Activated CD8-positive, alpha-beta T cell treated with anti-CD3 and anti-CD28 coated beads for 36 hours (primary cell): ENCODE results near the gene MBD6. TPM values are rescaled to one million over a fixed set of nuclear protein-coding genes. Genes with fewer than 3 reads are reported as not detected.

ENCODE experiments used
- ATAC-seq: fragments of 200-7000 bp; cut with Tn5 transposase; one replicate; pipeline ENCODE4 v1.10.0; 2021; ENCODE audit warnings: mild to moderate bottlenecking, moderate library complexity
- CTCF ChIA-PET: fragments of 350-600 bp; sonication (Branson Sonifier 250); formaldehyde crosslinking; loops from one replicate; lab custom pipeline; 2021; ENCODE audit warnings: antibody characterized with exemption; lab: Charles Lee
- POLR2A ChIA-PET: fragments of 350-600 bp; sonication (Branson Sonifier 250); formaldehyde crosslinking; loops from one replicate; lab custom pipeline; 2021; ENCODE audit warnings: antibody characterized with exemption; lab: Charles Lee
- DNase-seq: peaks from one replicate; pipeline ENCODE4 v3.0.0-alpha.2; 2020
- H3K27ac Mint-ChIP-seq: one replicate; pipeline ENCODE4 v1.8.0; 2021; ENCODE audit warnings: mild to moderate bottlenecking, mixed read lengths
- H3K27me3 Mint-ChIP-seq: one replicate; pipeline ENCODE4 v1.8.0; 2021; ENCODE audit warnings: mixed read lengths
- H3K36me3 Mint-ChIP-seq: one replicate; pipeline ENCODE4 v1.8.0; 2021; ENCODE audit warnings: low read depth, mixed read lengths
- H3K4me1 Mint-ChIP-seq: one replicate; pipeline ENCODE4 v1.8.0; 2021; ENCODE audit warnings: low read depth, mixed read lengths
- H3K4me3 Mint-ChIP-seq: one replicate; pipeline ENCODE4 v1.8.0; 2021; ENCODE audit warnings: mild to moderate bottlenecking, moderate library complexity, mixed read lengths
- H3K9me3 Mint-ChIP-seq: one replicate; pipeline ENCODE4 v1.8.0; 2021; ENCODE audit warnings: mixed read lengths
- intact Hi-C: fragments of 100-400 bp; cut with micrococcal nuclease; formaldehyde crosslinking; loops from one replicate; pipeline ENCODE4 v1.10.0; 2022
- total RNA-seq, 2 experiments: library from RNA; stranded (reverse); gene quantifications; one replicate each; pipeline ENCODE4 v1.2.3, GENCODE V29; 2021
- TF ChIP-seq, protein P1 (sequence below): fragments of 200-600 bp; IDR thresholded peaks from one replicate; pipeline ENCODE4 v1.8.0; 2022; ENCODE audit warnings: antibody characterized with exemption, mild to moderate bottlenecking

The MBD6 gene
- total RNA-seq, 2 experiments from 2014 or later: 46.5 to 47.3 TPM

DNA sequence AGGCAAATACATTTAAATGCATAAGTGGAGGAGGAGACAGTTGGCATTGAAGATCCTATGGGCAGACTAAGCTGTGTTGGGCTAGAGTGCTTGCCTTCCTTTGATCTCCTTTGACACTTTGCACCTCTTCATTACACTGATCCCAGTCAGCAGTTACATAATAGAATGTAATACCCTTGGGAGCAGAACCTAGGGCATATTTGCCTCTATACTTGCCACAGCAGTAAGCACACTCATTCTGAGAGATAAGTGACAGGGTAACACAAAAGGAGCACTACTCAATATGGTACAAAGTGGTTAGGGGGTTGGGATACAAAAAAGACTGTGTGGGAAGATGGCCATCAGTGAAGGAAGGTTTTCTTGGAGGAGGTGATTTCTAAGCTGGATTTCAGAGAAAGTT lies 25.8 kb upstream of the MBD6 start:
- peaks cover 8% of the 10 kb centered on the region for H3K4me1 Mint-ChIP-seq
- peak overlapping the region; percentile 53 for H3K27ac Mint-ChIP-seq
- TF ChIP-seq, protein P1, sequence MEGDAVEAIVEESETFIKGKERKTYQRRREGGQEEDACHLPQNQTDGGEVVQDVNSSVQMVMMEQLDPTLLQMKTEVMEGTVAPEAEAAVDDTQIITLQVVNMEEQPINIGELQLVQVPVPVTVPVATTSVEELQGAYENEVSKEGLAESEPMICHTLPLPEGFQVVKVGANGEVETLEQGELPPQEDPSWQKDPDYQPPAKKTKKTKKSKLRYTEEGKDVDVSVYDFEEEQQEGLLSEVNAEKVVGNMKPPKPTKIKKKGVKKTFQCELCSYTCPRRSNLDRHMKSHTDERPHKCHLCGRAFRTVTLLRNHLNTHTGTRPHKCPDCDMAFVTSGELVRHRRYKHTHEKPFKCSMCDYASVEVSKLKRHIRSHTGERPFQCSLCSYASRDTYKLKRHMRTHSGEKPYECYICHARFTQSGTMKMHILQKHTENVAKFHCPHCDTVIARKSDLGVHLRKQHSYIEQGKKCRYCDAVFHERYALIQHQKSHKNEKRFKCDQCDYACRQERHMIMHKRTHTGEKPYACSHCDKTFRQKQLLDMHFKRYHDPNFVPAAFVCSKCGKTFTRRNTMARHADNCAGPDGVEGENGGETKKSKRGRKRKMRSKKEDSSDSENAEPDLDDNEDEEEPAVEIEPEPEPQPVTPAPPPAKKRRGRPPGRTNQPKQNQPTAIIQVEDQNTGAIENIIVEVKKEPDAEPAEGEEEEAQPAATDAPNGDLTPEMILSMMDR: no peak
- CTCF ChIA-PET: interaction anchor here (2.0 kb wide), 1 partner anchor 38 kb away, joined by 5 read pairs; the partner anchor contains the start of gene GLI1
- intact Hi-C loops: no loop called here
- H3K27me3 Mint-ChIP-seq: no peaks in the 10 kb centered on the region
- DNase-seq (no peak), ATAC-seq (no peak)
- POLR2A ChIA-PET: interaction anchor here (0.6 to 1.8 kb wide), 7 partner anchors 8 to 38 kb away, joined by 3 to 11 read pairs (median 4); no protein-coding TSS in a partner anchor
- peaks cover 2% of the 10 kb centered on the region for H3K9me3 Mint-ChIP-seq
- H3K4me3 Mint-ChIP-seq: no peak overlapping the region
- H3K36me3 Mint-ChIP-seq: peaks cover 74% of the 10 kb centered on the region

DNA sequence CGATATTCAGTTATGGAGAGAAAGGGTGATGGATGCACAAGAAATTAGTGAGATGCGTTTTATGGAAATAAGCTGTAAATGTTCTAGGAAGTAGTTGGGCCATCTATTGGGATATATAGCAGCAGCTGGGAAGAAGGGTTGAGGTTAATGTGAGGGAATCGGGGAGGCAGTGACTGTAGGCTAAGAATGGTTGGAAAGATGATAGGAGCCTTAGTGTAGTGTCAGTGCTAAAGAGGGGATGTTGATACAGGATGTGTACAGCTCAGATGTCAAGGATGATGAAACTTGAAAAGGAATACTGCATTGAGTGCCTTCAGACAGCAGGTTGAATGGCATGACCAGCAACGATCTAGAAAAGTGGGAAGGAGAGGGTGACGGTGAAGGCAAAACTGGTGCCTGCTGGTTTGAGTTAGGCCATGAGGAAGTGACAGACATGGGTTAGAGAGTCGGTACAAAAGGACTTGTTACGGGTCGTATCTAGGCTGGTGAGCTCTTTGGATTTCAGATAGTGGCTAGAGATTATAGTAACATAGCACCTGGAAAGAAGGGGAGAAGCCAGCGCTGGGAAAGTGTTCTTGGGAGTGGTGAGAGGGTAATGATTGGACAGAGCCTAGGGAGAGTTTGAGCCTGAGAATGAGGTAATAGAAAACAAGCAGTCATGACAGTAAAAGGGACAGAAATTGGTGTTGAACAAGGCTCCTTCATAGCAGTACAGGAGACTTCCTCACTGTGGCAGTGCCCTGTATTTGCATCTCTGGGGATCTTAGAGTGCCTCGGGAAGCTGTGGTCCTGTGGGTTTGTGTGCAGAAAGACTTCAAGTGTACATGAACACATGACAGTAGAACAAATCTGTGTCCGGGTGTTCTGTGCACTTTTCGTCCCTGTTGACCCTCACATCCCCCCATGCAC lies 25.1 kb upstream of the MBD6 start:
- intact Hi-C loops: no loop called here
- ATAC-seq (no peak), DNase-seq (no peak)
- H3K9me3 Mint-ChIP-seq: peaks cover 2% of the 10 kb centered on the region
- peaks cover 71% of the 10 kb centered on the region for H3K36me3 Mint-ChIP-seq
- no peak overlapping the region for H3K4me3 Mint-ChIP-seq
- TF ChIP-seq, protein P1: no peak
- peak overlapping the region; percentile 53 for H3K27ac Mint-ChIP-seq
- CTCF ChIA-PET: interaction anchor here (2.0 kb wide), 1 partner anchor 38 kb away, joined by 5 read pairs; the partner anchor contains the start of gene GLI1
- no peaks in the 10 kb centered on the region for H3K27me3 Mint-ChIP-seq
- POLR2A ChIA-PET: interaction anchor here (0.6 to 1.8 kb wide), 9 partner anchors 8 to 38 kb away, joined by 3 to 11 read pairs (median 4); no protein-coding TSS in a partner anchor
- peaks cover 10% of the 10 kb centered on the region for H3K4me1 Mint-ChIP-seq

DNA sequence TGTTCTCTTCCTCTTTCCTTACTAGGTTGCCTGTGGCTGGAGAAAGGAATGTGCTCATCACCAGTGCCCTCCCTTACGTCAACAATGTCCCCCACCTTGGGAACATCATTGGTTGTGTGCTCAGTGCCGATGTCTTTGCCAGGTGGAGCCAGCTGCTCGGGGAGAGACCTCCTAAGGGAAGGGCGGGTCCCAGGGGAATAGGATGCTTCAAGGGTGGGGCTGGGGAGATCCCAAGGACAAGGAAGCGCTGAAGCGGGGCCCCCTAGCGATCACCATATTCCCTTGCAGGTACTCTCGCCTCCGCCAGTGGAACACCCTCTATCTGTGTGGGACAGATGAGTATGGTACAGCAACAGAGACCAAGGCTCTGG lies 24.5 kb upstream of the MBD6 start:
- ChIA-PET POLR2A (interaction anchor here (1.3 to 1.8 kb wide), 4 partner anchors 8 to 37 kb away, joined by 4 to 5 read pairs (median 4); no protein-coding TSS in a partner anchor), CTCF (interaction anchor here (2.0 kb wide), 1 partner anchor 39 kb away, joined by 5 read pairs; the partner anchor contains the start of gene GLI1)
- TF ChIP-seq, protein P1: no peak
- no peak for ATAC-seq
- Mint-ChIP-seq H3K27me3 (no peaks in the 10 kb centered on the region), H3K9me3 (peaks cover 2% of the 10 kb centered on the region), H3K4me1 (peaks cover 5% of the 10 kb centered on the region), H3K4me3 (no peak overlapping the region), H3K27ac (no peak overlapping the region), H3K36me3 (peaks cover 69% of the 10 kb centered on the region)
- DNase-seq: no peak
- intact Hi-C loops: no loop called here

DNA sequence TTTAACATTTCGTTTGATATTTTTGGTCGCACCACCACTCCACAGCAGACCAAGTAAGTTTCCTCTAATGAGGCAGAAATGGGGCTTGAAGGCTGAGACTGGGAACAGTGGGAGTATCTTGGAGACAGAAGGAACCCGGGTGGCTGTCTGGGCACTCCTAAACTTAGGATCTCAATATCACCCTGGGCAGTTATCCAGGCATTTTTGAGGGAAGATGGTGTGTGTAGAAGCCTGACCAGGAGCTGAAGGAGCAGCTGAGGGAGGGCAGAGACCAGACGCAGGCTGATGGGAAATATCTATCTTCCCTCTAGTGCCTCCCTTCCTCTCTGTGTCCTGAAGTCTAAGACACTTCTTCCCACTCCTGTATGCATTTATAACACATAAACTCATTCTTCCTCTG lies 24.1 kb upstream of the MBD6 start:
- ATAC-seq: no peak
- Mint-ChIP-seq H3K4me1 (peaks cover 5% of the 10 kb centered on the region), H3K36me3 (peaks cover 70% of the 10 kb centered on the region), H3K27ac (no peak overlapping the region), H3K27me3 (no peaks in the 10 kb centered on the region), H3K4me3 (no peak overlapping the region), H3K9me3 (peaks cover 2% of the 10 kb centered on the region)
- TF ChIP-seq, protein P1: no peak
- intact Hi-C loops: no loop called here
- ChIA-PET CTCF (no interaction called here), POLR2A (interaction anchor here (1.3 to 1.5 kb wide), 2 partner anchors 13 to 21 kb away, joined by 4 read pairs; no protein-coding TSS in a partner anchor)
- no peak for DNase-seq
